OCI-LY7 (cell line): ENCODE measurements around the gene LRRC10B. TPM values are rescaled to one million over a fixed set of nuclear protein-coding genes. Genes with fewer than 3 reads are reported as not detected.

Experiments
- BruUV-seq: library from RNA; stranded (reverse); fragments of 400-500 nt; replicated peaks from 2 replicates; lab custom pipeline; 2021; lab: Mats Ljungman, UMichigan
- CTCF ChIA-PET: fragments of 300-600 bp; sonication (Branson Sonifier 250); formaldehyde crosslinking; loops from one replicate; lab custom pipeline; 2022; ENCODE audit warnings: antibody characterized with exemption; ENCODE audit not compliant: unreplicated experiment; lab: Charles Lee
- POLR2A ChIA-PET: fragments of 300-600 bp; sonication (Branson Sonifier 250); formaldehyde crosslinking; loops from one replicate; lab custom pipeline; 2022; ENCODE audit warnings: antibody characterized with exemption; lab: Charles Lee
- DNase-seq: peaks from one replicate; pipeline ENCODE4 v3.0.0-alpha.2; 2015; ENCODE audit warnings: low spot score
- H2AFZ ChIP-seq: fragments of 200-600 bp; sonication (generic), shearing (Covaris generic); 2 replicates; pipeline ENCODE4 v1.6.1; 2014; ENCODE audit warnings: mild to moderate bottlenecking, antibody characterized with exemption, low read length, moderate library complexity
- H3K27ac ChIP-seq: fragments of 200-600 bp; sonication (generic); 2 replicates; pipeline ENCODE4 v1.5.1; 2014; ENCODE audit warnings: mixed run types, low read depth, mild to moderate bottlenecking, moderate library complexity, low read length, inconsistent platforms; ENCODE audit not compliant: poor library complexity, severe bottlenecking
- H3K36me3 ChIP-seq: fragments of 200-600 bp; sonication (generic); 2 replicates; pipeline ENCODE4 v1.6.1; 2014; ENCODE audit warnings: mild to moderate bottlenecking, antibody characterized with exemption, low read length, moderate library complexity, mixed read lengths; ENCODE audit not compliant: insufficient read depth
- H3K4me1 ChIP-seq: fragments of 200-600 bp; sonication (generic); 2 replicates; pipeline ENCODE4 v1.5.1; 2014; ENCODE audit warnings: mild to moderate bottlenecking, low read length; ENCODE audit not compliant: insufficient read depth, poor library complexity, severe bottlenecking
- H3K4me2 ChIP-seq: fragments of 200-600 bp; sonication (generic); 2 replicates; pipeline ENCODE4 v1.6.1; 2014; ENCODE audit warnings: mild to moderate bottlenecking, low read length
- H3K4me3 ChIP-seq: fragments of 200-600 bp; sonication (generic); 2 replicates; pipeline ENCODE4 v1.5.1; 2014; ENCODE audit warnings: mild to moderate bottlenecking, low read depth, low read length; ENCODE audit not compliant: poor library complexity, severe bottlenecking
- H3K79me2 ChIP-seq: fragments of 200-600 bp; sonication (generic); 2 replicates; pipeline ENCODE4 v1.6.1; 2016; ENCODE audit warnings: low read depth, mild to moderate bottlenecking, low read length, moderate library complexity, mixed read lengths; ENCODE audit not compliant: insufficient read depth
- H3K9me2 ChIP-seq: fragments of 200-600 bp; sonication (generic); 2 replicates; pipeline ENCODE4 v1.6.1; 2016; ENCODE audit warnings: mild to moderate bottlenecking, low read length, mixed read lengths; ENCODE audit not compliant: insufficient read depth
- H3K9me3 ChIP-seq: fragments of 200-600 bp; sonication (generic); 2 replicates; pipeline ENCODE4 v1.6.1; 2014; ENCODE audit warnings: mild to moderate bottlenecking, mixed run types, low read length, mixed read lengths
- H4K20me1 ChIP-seq: fragments of 200-600 bp; sonication (generic); 2 replicates; pipeline ENCODE4 v1.6.1; 2014; ENCODE audit warnings: mild to moderate bottlenecking, antibody characterized with exemption, low read length, moderate library complexity, mixed read lengths; ENCODE audit not compliant: insufficient read depth
- EZH2phosphoT487 ChIP-seq: fragments of 200-600 bp; sonication (generic); IDR thresholded peaks from 2 replicates; pipeline ENCODE4 v1.6.1; 2018; ENCODE audit warnings: low read depth, borderline replicate concordance, mild to moderate bottlenecking, mixed run types, antibody characterized with exemption, low read length, moderate library complexity, mixed read lengths
- intact Hi-C: fragments of 100-400 bp; cut with micrococcal nuclease; formaldehyde crosslinking; loops from one replicate; pipeline ENCODE4 v1.10.0; 2022; ENCODE audit not compliant: unreplicated experiment
- total RNA-seq, 2 experiments: library from RNA; depleted of rRNA in 1 of 2; stranded (reverse); fragments of >200 nt in 1 of 2; shearing (Covaris generic) in 1 of 2; gene quantifications; 2 replicates each; pipeline ENCODE4 v1.2.3, GENCODE V29; 2014 to 2022
- TF ChIP-seq, protein P1 (sequence below): fragments of 200-600 bp; sonication (generic); conservative IDR thresholded peaks from 2 replicates; pipeline ENCODE4 v1.5.1; 2014; ENCODE audit warnings: mild to moderate bottlenecking, antibody characterized with exemption, low read length, moderate library complexity, mixed read lengths

The LRRC10B gene
- total RNA-seq, 2 experiments from 2014 or later = not detected

DNA sequence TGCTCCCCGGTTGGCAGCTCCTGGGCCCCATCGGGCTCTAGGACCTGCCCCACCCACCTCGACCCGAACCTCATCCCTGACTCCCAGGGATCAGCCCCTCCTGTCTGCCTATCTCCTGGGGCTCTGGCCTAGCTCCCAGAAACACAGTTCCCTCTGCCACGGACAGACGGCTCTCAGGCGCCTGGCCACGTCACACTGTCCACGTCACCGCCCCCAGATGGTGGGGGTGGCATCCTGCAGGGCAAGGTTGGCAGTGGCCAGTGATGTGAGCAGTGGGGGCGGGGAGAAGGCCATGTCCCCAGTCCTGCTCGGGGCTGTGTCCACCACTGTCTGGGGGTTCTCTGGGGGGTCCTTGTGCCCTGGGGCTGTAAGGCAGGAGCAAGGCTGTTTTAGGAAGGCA is 43.1 kb downstream of the LRRC10B start:
- Histone ChIP-seq H3K4me2 (no peak overlapping the region), H4K20me1 (no peaks in the 10 kb centered on the region), H3K4me3 (no peak overlapping the region), H3K27ac (no peak overlapping the region), H3K36me3 (no peaks in the 10 kb centered on the region), H3K9me3 (no peaks in the 10 kb centered on the region), H3K79me2 (no peaks in the 10 kb centered on the region), H3K9me2 (no peaks in the 10 kb centered on the region), H3K4me1 (no peaks in the 10 kb centered on the region), H2AFZ (no peak overlapping the region)
- POLR2A ChIA-PET = no interaction called here
- CTCF ChIA-PET = no interaction called here
- DNase-seq = no peak
- intact Hi-C loops = no loop called here
- BruUV-seq = no TSS peak
- no peak for TF ChIP-seq EZH2phosphoT487
- TF ChIP-seq, protein P1, sequence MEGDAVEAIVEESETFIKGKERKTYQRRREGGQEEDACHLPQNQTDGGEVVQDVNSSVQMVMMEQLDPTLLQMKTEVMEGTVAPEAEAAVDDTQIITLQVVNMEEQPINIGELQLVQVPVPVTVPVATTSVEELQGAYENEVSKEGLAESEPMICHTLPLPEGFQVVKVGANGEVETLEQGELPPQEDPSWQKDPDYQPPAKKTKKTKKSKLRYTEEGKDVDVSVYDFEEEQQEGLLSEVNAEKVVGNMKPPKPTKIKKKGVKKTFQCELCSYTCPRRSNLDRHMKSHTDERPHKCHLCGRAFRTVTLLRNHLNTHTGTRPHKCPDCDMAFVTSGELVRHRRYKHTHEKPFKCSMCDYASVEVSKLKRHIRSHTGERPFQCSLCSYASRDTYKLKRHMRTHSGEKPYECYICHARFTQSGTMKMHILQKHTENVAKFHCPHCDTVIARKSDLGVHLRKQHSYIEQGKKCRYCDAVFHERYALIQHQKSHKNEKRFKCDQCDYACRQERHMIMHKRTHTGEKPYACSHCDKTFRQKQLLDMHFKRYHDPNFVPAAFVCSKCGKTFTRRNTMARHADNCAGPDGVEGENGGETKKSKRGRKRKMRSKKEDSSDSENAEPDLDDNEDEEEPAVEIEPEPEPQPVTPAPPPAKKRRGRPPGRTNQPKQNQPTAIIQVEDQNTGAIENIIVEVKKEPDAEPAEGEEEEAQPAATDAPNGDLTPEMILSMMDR = no peak

DNA sequence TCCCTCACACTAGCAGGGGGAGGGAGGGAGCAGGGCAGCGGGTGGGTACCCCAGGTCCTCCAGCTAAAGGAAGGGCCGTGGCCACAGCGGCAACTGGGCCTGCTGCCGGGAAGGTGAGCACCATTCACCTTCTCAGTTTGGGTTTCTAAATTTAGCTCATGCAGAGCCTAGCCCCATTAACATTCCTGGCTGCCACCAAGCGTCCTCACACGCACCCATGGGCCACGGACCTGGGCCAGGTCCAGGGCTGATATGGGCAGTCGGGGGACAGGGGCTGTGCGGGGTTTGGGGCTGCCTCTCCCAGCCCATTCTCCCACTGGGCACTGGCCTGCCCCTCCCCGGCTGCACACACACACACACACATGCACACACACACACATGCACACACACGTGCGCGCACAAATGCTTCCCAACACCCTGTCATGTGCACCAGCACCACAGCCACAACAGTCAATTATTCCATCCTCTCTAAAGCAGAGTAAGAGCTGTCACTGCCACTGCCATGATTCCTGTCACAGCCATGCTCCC is 43.6 kb downstream of the LRRC10B start:
- H3K9me2 ChIP-seq = no peaks in the 10 kb centered on the region
- TF ChIP-seq, protein P1 = no peak
- no peak for TF ChIP-seq EZH2phosphoT487
- H3K36me3 ChIP-seq = no peaks in the 10 kb centered on the region
- H3K4me3 ChIP-seq = no peak overlapping the region
- H4K20me1 ChIP-seq = no peaks in the 10 kb centered on the region
- intact Hi-C loops = no loop called here
- BruUV-seq = no TSS peak
- H2AFZ ChIP-seq = no peak overlapping the region
- ChIA-PET POLR2A (no interaction called here), CTCF (no interaction called here)
- DNase-seq = no peak
- no peaks in the 10 kb centered on the region for H3K79me2 ChIP-seq
- H3K9me3 ChIP-seq = no peaks in the 10 kb centered on the region
- no peak overlapping the region for H3K27ac ChIP-seq
- H3K4me2 ChIP-seq = no peak overlapping the region
- no peaks in the 10 kb centered on the region for H3K4me1 ChIP-seq

DNA sequence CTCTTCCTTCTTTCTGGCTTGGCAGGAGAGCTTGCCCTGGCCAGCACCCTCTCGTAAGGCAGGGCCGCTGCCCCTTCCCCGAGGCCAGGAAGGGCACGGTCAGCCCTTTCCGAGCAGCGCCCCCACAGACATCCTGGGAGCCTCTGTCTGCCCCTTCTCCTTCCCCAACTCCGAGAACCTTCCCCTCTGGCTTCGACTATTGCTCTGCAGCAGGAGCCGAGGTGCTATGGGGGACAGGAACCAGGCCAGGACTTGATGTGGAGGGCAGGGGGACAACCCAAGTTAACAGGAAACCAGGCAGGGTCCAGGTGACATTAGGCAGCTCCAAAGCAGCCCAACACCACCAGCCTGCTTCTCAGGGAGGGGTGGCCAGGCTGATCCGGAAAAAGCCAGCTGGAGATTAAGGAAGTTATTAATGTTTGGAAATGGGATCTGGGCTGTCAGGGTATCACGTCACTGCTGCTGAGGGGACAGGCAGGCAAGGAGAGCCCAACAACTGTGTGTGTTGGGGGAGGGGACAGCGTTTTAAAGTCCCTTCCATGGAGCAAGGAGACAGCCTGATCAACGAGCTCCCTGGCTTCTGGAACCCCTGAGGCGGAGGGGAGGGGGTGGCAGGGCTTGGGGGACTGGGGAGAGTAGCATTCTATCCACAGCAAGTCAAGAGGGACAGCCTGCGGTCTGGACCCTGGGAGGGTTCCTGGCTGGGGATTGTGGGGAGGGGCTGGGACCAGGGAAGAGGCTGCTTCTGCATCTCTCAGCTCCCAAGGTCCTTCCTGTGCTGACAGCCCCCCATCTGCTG is 45.0 kb downstream of the LRRC10B start:
- BruUV-seq = no TSS peak

More for the DNA sequence above, 45.0 kb downstream of the LRRC10B start:
- H3K36me3 ChIP-seq = no peaks in the 10 kb centered on the region
- ChIA-PET POLR2A (interaction anchor here (0.6 kb wide), 1 partner anchor 66 kb away, joined by 3 read pairs; no protein-coding TSS in a partner anchor), CTCF (no interaction called here)
- intact Hi-C loops = no loop called here
- H3K9me2 ChIP-seq = no peaks in the 10 kb centered on the region
- H3K4me3 ChIP-seq = no peak overlapping the region
- H3K79me2 ChIP-seq = no peaks in the 10 kb centered on the region
- DNase-seq = no peak
- no peaks in the 10 kb centered on the region for H4K20me1 ChIP-seq
- no peaks in the 10 kb centered on the region for H3K9me3 ChIP-seq
- no peak overlapping the region for H3K27ac ChIP-seq
- no peaks in the 10 kb centered on the region for H3K4me1 ChIP-seq
- H2AFZ ChIP-seq = no peak overlapping the region
- no peak for TF ChIP-seq EZH2phosphoT487
- TF ChIP-seq, protein P1 = no peak
- H3K4me2 ChIP-seq = no peak overlapping the region
